Vagina (tissue), 2 donors: ENCODE measurements around the gene SLC17A5. TPM values are rescaled to one million over a fixed set of nuclear protein-coding genes. Genes with fewer than 3 reads are reported as not detected.

Source experiments
- DNase-seq, 2 donors: peaks; one replicate each; pipeline ENCODE4 v3.0.0-alpha.2; 2017; ENCODE audit errors: extremely low spot score in 2 of 2
- H3K27ac ChIP-seq: fragments of 200-600 bp; sonication (generic); one replicate; pipeline ENCODE4 v1.5.1; 2019
- H3K27me3 ChIP-seq: fragments of 200-600 bp; sonication (generic); one replicate; pipeline ENCODE4 v1.5.1; 2019
- H3K36me3 ChIP-seq, 2 donors: fragments of 200-600 bp; sonication (generic); one replicate each; pipeline ENCODE4 v1.5.1; 2017 to 2019
- H3K4me1 ChIP-seq: fragments of 200-600 bp; sonication (generic); one replicate; pipeline ENCODE4 v1.5.1; 2019
- H3K4me3 ChIP-seq, 2 donors: fragments of 200-600 bp; sonication (generic); 1 replicate in 1 of 2; 2 replicates in 1 of 2; pipeline ENCODE4 v1.5.1; 2016 to 2019
- H3K9me3 ChIP-seq: fragments of 200-600 bp; sonication (generic); one replicate; pipeline ENCODE4 v1.5.1; 2019
- POLR2A ChIP-seq, 2 donors: fragments of 450-650 bp; IDR thresholded peaks; one replicate each; pipeline ENCODE4 v1.6.1; 2017; ENCODE audit warnings: antibody characterized with exemption in 2 of 2, mild to moderate bottlenecking in 2 of 2, moderate library complexity in 2 of 2
- POLR2AphosphoS5 ChIP-seq, 2 donors: sonication (generic); formaldehyde crosslinking; IDR thresholded peaks; one replicate each; pipeline ENCODE4 v1.9.0; 2017; ENCODE audit warnings: antibody characterized with exemption in 2 of 2, mild to moderate bottlenecking in 2 of 2, low read depth in 1 of 2; ENCODE audit not compliant: insufficient read depth in 1 of 2
- intact Hi-C: fragments of 100-400 bp; cut with DNase I; formaldehyde crosslinking; loops from one replicate; pipeline ENCODE4 v1.15.1; 2023
- total RNA-seq: library from RNA; depleted of rRNA; stranded (reverse); fragments of >200 nt; gene quantifications from one replicate; pipeline ENCODE4 v1.2.3, GENCODE V29; 2016
- TF ChIP-seq, protein P1 (sequence below), 3 experiments: fragments of 450-650 bp in 2 of 3; fragments of 200-600 bp in 1 of 3; sonication (generic) in 1 of 3; IDR thresholded peaks; one replicate each; pipeline ENCODE4 v1.5.1; 2017 to 2019; ENCODE audit warnings: antibody characterized with exemption in 3 of 3, mild to moderate bottlenecking in 2 of 3, moderate library complexity in 2 of 3

SLC17A5 gene
- total RNA-seq, 1 donor from 2014 or later: 10.1 TPM

DNA sequence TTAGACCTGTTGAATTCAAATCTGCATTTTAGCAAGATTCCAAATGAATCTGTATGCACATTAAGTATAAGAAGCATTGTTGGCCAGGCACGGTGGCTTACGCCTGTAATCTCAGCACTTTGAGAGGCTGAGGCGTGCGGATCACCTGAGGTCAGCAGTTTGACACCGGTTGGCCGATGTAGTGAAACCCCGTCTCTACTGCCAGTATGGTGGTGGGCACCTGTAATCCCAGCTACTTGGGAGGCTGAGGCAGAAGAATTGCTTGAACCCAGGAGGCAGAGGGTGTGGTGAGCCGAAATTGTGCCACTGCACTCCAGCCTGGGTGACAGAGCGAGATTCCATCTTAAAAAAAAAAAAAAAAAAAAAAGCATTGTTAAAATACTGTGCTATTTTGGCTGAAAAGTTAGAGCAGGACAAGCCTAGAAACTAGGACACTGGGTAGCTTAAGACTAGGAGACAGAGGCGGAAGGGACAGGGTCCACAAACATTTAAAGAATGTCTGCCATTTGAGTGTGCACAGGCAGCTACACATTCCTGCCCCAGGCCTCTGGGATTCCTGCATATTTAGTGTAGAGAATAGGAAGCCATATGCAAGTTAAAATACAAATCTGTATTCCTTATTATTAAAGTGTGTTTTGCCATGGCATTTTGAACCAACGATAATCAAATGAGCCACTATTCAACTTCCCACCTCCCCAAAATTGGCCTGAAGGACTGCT, 87.9 kb downstream of the SLC17A5 start:
- TF ChIP-seq, protein P1, sequence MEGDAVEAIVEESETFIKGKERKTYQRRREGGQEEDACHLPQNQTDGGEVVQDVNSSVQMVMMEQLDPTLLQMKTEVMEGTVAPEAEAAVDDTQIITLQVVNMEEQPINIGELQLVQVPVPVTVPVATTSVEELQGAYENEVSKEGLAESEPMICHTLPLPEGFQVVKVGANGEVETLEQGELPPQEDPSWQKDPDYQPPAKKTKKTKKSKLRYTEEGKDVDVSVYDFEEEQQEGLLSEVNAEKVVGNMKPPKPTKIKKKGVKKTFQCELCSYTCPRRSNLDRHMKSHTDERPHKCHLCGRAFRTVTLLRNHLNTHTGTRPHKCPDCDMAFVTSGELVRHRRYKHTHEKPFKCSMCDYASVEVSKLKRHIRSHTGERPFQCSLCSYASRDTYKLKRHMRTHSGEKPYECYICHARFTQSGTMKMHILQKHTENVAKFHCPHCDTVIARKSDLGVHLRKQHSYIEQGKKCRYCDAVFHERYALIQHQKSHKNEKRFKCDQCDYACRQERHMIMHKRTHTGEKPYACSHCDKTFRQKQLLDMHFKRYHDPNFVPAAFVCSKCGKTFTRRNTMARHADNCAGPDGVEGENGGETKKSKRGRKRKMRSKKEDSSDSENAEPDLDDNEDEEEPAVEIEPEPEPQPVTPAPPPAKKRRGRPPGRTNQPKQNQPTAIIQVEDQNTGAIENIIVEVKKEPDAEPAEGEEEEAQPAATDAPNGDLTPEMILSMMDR (IDR thresholded peaks at IDR 0.05): no peak
- Histone ChIP-seq H3K36me3 (no peaks in the 10 kb centered on the region), H3K27me3 (no peaks in the 10 kb centered on the region), H3K4me1 (peaks cover 11% of the 10 kb centered on the region), H3K27ac (peak overlapping the region; percentile 59), H3K4me3 (no peak overlapping the region), H3K9me3 (no peaks in the 10 kb centered on the region)
- intact Hi-C loops: no loop called here
- no peak for DNase-seq

DNA sequence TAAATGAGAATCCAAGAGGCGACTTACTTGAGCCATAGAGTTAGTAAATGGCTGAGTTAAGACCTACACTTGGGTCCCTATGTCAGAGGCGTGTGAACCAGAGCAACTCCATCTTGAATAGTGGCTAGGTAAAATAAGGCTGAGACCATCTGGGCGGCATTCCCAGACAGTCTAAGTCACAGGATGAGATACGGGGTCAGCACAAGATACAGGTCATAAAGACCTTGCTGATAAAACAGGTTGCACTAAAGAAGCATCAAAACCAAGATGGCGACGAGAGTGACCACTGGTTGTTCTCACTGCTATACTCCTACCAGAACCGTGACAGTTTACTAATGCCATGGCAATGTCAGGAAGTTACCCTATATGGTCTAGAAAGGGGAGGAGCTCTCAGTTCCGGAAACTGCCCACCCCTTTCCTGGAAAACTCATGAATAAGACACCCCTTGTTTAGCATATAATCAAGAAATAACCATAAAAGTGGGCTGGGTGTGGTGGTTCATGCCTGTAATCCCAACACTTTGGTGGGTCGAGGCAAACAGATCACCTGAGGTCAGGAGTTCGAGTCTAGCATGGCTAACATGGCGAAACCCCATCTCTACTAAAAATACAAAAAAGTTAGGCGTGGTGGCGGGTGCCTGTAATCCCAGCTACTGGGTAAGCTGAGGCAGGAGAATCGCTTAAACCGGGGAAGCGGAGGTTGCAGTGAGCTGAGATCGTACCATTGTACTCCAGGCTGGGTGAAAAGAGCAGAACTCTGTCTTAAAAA, 89.0 kb downstream of the SLC17A5 start:
- intact Hi-C loops: no loop called here
- no peaks in the 10 kb centered on the region for H3K27me3 ChIP-seq
- TF ChIP-seq POLR2A (IDR thresholded peaks at IDR 0.05) (no peak), POLR2AphosphoS5 (IDR thresholded peaks at IDR 0.05; ENCODE audit: insufficient read depth in 1 of 2, low read depth in 1 of 2) (no peak)
- TF ChIP-seq, protein P1 (IDR thresholded peaks at IDR 0.05): no peak
- H3K27ac ChIP-seq: no peak overlapping the region
- H3K4me3 ChIP-seq: no peak overlapping the region
- no peaks in the 10 kb centered on the region for H3K36me3 ChIP-seq
- H3K4me1 ChIP-seq: peaks cover 11% of the 10 kb centered on the region
- no peaks in the 10 kb centered on the region for H3K9me3 ChIP-seq
- no peak for DNase-seq

DNA sequence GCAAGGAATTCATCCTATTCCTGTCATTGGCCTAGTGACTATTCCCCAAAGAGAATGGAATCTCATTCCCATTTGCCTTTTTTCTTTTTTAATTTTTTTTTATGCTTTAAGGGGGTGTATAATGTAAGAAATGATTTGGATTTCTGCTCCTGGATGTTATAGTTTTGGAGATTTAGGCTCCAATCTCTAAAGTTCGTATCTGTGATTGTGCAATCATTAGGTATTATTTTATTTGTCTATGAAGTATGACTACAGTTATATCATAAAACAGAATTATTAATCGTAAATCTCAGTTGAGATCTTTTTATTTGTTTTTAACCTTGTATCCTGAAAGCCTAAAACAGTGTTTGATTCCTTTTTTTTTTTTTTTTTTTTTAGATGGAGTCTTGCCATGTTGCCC, 91.2 kb downstream of the SLC17A5 start:
- no peaks in the 10 kb centered on the region for H3K27me3 ChIP-seq
- DNase-seq: no peak
- TF ChIP-seq POLR2AphosphoS5 (IDR thresholded peaks at IDR 0.05; ENCODE audit: insufficient read depth in 1 of 2, low read depth in 1 of 2) (no peak), POLR2A (IDR thresholded peaks at IDR 0.05) (no peak)
- TF ChIP-seq, protein P1 (IDR thresholded peaks at IDR 0.05): no peak
- no peaks in the 10 kb centered on the region for H3K36me3 ChIP-seq
- no peaks in the 10 kb centered on the region for H3K9me3 ChIP-seq
- H3K4me1 ChIP-seq: peaks cover 11% of the 10 kb centered on the region
- no peak overlapping the region for H3K4me3 ChIP-seq
- intact Hi-C loops: no loop called here
- H3K27ac ChIP-seq: no peak overlapping the region

DNA sequence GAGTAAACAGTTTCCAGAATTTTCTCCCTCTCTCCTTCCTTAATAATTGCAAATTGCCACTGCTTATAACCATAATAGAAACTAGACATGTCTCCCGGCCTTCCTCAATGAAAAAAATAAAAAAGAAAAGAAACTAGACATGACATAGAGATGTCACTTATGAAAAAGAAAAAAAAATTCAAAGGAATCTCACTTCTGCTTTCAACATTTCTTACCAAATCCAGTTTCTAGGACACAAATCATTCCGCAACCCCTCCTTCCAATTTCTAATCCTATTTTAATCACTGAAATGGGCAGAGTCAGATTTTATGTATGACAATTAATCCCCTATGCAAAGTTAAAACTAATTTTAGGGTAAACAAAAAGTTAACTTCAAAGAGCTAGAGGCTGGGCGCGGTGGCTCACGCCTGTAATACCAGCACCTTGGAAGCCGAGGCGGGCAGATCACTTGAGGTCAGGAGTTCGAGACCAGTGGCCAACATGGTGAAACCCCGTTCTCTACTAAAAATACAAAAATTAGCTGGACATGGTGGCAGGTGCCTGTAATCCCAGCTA, 92.9 kb downstream of the SLC17A5 start:
- Histone ChIP-seq H3K27me3 (no peaks in the 10 kb centered on the region), H3K27ac (no peak overlapping the region), H3K36me3 (no peaks in the 10 kb centered on the region), H3K4me3 (no peak overlapping the region), H3K4me1 (no peaks in the 10 kb centered on the region), H3K9me3 (no peaks in the 10 kb centered on the region)
- intact Hi-C loops: no loop called here
- DNase-seq: no peak
- TF ChIP-seq POLR2A (IDR thresholded peaks at IDR 0.05): no peak
- no peak for TF ChIP-seq POLR2AphosphoS5 (IDR thresholded peaks at IDR 0.05; ENCODE audit: insufficient read depth in 1 of 2, low read depth in 1 of 2)
- TF ChIP-seq, protein P1 (IDR thresholded peaks at IDR 0.05): no peak
